Measurements from ENCODE around the gene GREB1.

GREB1 gene

DNA sequence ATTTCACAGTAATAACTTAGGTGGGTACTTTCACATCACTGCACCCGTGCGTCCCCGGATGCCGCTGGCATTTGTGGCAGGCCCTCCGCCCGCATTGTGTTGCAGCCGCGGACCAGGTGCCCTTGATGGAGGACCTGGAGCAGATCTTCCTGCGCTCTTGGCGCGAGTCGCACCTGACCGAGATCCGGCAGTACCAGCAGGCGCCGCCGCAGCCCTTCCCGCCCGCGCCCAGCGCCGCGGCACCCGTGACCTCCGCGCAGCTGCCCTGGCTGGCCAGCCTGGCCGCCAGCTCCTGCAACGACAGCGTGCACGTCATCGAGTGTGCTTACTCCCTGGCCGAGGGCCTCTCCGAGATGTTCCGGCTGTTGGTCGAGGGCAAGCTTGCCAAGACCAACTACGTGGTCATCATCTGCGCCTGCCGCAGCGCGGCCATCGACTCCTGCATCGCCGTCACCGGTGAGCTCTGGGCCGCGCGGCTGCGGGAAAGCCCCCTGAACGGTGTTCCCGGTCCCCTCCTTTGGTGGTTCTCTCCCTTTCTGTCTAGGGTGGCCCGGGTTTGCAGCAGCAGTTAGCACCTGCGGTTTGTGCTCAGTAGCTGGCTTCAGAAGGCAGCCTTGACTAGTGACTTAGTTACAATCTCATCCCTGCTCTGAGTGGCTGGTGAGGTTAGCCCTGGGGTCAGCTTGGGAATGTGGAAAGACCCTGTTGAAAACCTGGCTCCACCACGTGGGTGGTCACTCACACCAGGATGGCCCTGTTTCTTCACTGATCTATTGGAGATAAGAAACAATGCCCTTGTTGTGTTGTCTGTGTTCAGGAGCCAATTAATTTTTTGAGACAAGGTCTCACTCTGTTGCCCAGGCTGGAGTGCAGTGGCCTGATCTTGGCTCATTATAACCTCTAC, 59.1 kb downstream of the GREB1 start:
- no peak for DNase-seq (ENCODE audit: insufficient read length, low spot score)
- FAIRE-seq, result no peak

GRCh38 chr2:11596801-11597200, 63.0 kb downstream of the GREB1 start:
- DNase-seq (ENCODE audit: insufficient read length, low spot score), result no peak
- FAIRE-seq, result no peak

DNA sequence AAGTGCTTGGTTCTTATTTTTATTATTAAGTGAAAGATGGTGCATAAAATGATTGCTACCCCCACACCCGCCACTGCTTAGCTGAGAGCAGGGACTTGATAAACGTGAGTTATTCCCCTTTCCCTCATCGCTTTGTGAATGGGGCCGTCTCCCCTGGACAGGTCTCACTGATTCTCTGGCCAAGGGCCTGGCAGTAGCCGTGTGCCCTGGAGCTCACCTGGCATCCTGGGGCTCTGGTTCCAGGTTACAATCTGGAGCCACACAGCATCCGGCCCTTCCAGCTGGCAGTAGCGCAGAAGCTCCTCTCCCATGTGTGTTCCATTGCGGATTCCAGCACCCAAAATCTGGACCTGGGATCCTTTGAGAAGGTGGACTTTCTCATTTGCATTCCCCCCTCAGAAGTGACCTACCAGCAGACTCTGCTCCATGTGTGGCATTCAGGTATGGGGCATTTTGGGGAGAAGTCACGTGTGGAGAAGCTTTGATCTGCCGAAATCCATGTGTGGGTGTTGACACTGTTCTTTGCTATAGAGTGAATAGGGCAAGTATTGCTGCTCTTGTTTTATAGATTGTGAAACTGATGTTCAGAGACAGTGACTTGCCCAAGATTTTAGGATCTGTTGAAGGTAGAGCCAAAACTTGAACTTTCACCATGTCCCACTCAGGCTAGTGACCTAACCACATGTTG, 63.8 kb downstream of the GREB1 start:
- DNase-seq (ENCODE audit: insufficient read length, low spot score), result no peak
- FAIRE-seq, result no peak

DNA sequence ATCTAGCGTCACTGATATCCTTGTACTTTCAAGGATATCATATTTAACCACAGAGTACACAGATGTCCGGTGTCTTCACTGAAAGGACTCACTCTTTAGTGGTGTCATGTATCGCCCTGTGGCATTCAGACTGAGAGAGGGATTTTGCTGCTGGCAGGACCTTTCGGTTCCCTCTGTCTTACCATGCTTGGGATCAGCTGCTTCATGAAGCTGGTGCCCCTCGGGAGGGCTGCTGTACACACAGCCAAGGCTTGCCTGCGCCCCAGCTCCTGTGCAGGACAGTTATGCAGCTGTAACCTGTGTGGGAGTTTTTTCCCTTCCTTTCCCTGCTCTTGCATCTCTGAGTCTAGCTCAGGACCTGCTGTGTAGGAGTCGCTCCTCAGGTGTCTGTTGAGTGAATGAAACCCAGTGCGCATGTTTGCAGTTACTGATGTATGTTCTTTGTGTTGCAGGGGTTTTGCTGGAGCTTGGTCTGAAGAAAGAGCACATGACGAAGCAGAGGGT, 64.4 kb downstream of the GREB1 start:
- DNase-seq (ENCODE audit: insufficient read length, low spot score), result no peak
- FAIRE-seq, result no peak

DNA sequence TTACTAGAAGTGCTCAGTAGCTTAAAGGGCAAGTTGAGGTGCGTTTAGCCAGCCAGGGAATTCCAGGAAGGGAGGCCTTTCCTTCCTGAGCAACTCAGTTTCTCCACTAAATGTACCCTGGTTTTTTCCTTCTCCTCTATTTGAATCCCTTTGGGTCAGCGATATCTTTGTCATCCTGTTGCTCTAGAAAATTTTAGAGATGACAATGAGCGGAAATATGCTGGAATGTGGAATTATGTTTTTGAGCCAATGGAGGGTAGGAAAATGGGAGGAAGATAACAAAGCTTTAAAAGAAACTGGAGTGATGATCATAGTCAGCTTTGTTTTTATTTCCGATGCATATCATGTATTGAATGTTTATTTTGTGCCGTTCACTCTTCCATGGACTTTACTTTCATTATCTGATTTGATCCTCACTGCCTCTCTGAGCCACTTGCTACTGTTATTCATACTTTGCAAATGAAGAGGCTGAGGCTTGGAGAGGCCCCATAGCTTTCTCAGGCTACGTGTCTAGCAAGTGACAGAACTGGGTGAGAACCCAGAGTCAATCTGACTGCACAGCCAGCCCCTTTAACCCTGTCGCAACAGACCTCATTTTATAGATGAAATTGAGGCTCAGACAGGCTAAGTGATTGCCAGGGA, 68.8 kb downstream of the GREB1 start:
- no peak for DNase-seq (ENCODE audit: insufficient read length, low spot score)
- FAIRE-seq, result no peak

GRCh38 chr2:11610624-11611242, 76.9 kb downstream of the GREB1 start:
- FAIRE-seq (no peak), DNase-seq (ENCODE audit: insufficient read length, low spot score) (no peak)

GRCh38 chr2:11611251-11611650, 77.4 kb downstream of the GREB1 start:
- no peak for FAIRE-seq
- DNase-seq (ENCODE audit: insufficient read length, low spot score), result no peak

GRCh38 chr2:11612553-11613215, 78.8 kb downstream of the GREB1 start:
- FAIRE-seq (no peak), DNase-seq (ENCODE audit: insufficient read length, low spot score) (no peak)

DNA sequence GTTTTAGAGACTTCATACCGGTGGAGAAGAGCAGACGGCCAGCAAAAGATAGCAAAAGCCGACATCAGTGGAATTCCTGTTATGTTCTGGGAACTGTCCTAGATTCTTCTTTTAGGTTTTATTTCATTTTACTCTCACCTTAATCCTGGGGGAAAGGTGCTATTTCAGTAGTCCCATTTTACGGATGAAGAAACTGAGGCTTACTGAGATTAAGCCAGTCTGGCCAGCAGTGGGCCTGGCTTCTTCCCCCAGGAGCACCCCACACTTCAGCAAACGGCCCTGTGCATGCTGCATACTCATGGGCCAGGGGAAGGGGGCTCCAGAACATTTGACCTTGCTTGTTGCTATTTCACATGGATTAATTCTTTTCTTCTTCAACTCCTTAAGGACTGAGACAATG, 79.5 kb downstream of the GREB1 start:
- DNase-seq (ENCODE audit: insufficient read length, low spot score) (no peak), FAIRE-seq (no peak)

- DNase-seq (ENCODE audit: insufficient read length, low spot score) (no peak), FAIRE-seq (no peak)
Observed at GRCh38 chr2:11615209-11615608, 81.4 kb downstream of the GREB1 start.

DNA sequence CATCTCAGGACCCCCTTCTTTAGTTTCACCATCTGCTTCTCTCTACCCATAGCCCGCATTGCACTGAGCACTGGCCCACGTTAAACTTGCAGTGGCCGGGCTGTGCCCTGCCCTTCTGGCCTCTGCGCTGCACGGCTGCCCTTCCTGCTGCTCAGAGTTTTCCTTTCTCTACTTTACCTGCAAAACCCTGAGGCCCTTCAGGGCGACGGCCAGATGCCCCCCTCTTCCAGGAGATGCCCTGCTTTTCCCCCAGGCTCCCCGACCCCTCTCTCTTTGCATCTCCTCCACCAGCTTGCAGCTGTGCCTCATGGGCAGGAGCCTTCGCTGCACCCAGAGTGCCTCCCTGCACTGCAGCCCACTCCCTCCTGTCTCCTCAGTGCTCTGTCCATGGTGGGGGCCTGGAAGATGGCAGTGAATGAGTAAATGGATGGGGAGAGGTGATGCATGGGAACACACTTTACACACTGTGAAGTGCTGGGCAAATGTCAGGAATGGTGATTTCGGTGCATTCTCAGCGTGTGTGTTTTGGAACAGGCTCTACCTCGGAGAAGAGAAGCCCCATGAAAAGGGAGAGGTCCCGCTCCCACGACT, 82.3 kb downstream of the GREB1 start:
- DNase-seq (ENCODE audit: insufficient read length, low spot score), result no peak
- FAIRE-seq, result no peak

DNA sequence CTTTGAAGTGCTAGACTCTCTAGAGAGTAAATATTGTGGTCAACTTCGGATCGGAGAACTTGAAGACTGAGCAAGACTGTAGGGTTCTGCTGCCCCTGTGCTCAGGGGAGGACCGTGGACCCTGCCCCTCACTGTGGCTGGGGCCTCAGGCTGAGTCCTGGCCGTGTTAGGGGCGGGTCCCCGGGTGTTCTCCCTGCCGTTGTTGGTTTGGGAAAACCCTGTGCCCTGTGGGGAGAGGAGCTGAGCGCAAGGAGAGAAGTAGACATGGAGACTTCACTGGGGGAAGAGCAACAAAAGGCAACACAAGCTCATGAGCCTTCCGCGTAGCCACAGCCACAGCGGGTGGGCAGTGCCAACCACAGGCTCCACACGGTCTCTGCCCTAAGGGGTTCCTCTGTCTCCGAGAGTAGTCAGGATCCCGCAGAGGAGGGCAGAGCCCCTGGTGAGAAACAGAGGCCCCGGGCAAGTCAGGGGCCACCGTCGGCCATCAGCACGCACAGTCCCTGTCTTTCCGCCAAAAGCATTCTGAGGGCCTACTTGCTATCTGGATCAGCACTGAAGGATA, 83.1 kb downstream of the GREB1 start:
- DNase-seq (ENCODE audit: insufficient read length, low spot score) (no peak), FAIRE-seq (no peak)

DNA sequence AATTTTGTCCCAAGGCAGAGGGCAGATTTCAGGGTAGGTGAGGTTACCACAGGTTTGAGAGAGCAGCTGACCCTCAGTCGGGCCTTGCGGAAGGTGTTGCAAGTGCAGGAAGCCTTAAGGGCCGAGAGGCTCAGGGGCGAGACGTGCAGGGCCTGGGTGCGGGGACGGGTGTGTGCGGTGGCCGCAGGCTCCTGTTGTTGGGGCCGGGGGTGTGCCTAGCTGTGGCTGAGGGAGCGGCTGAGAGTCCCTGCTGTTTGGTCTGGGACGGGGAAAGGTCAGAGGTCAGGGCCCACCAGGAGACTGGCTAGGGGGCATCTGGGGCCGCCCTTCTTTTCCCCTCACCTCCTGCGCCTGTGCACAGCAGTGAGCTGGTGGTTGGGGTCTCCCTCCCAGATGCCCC, 83.7 kb downstream of the GREB1 start:
- no peak for DNase-seq (ENCODE audit: insufficient read length, low spot score)
- FAIRE-seq, result no peak

GRCh38 chr2:11617984-11618707, 84.3 kb downstream of the GREB1 start:
- FAIRE-seq, result no peak

GRCh38 chr2:11618708-11619062, 84.8 kb downstream of the GREB1 start:
- DNase-seq (ENCODE audit: insufficient read length, low spot score), result no peak
- no peak for FAIRE-seq

More at GRCh38 chr2:11617984-11618707, 84.3 kb downstream of the GREB1 start:
- no peak for DNase-seq (ENCODE audit: insufficient read length, low spot score)

GRCh38 chr2:11621410-11621809, 87.6 kb downstream of the GREB1 start:
- DNase-seq (ENCODE audit: insufficient read length, low spot score), result no peak

GRCh38 chr2:11622611-11623010, 88.8 kb downstream of the GREB1 start:
- no peak for DNase-seq (ENCODE audit: insufficient read length, low spot score)
- no peak for FAIRE-seq

More at GRCh38 chr2:11621410-11621809, 87.6 kb downstream of the GREB1 start:
- FAIRE-seq, result no peak

GRCh38 chr2:11624893-11625292, 91.0 kb downstream of the GREB1 start:
- FAIRE-seq (no peak), DNase-seq (ENCODE audit: insufficient read length, low spot score) (no peak)

- DNase-seq (ENCODE audit: insufficient read length, low spot score) (no peak), FAIRE-seq (no peak)
Observed at GRCh38 chr2:11625671-11626070, 91.8 kb downstream of the GREB1 start.

Measured in GM19239 (cell line).